ENCODE data around the gene SCNN1A.

SCNN1A gene

GRCh38 chr12:6315704-6316597, 59.4 kb downstream of the SCNN1A start:
- H3K27ac ChIP-seq = no peak overlapping the region; the same call in 1 of the 2 replicates
- no peak for TF ChIP-seq CTCF (conservative IDR thresholded peaks at IDR 0.05; ENCODE audit: low read depth)
- CTCF ChIA-PET = interaction anchor here (0.6 to 0.7 kb wide), 2 partner anchors 138 to 169 kb away, joined by 4 to 8 read pairs; no protein-coding TSS in a partner anchor
- DNase-seq (ENCODE audit: low spot score) = no peak
- POLR2A ChIA-PET (ENCODE audit: low non-redundant PET) = no interaction called here

GRCh38 chr12:6315184-6315583, 60.2 kb downstream of the SCNN1A start:
- H3K27ac ChIP-seq = no peak overlapping the region
- no peak for TF ChIP-seq CTCF (conservative IDR thresholded peaks at IDR 0.05; ENCODE audit: low read depth)
- DNase-seq (ENCODE audit: low spot score) = no peak
- POLR2A ChIA-PET (ENCODE audit: low non-redundant PET) = no interaction called here
- CTCF ChIA-PET = interaction anchor here (0.6 kb wide), 1 partner anchor 168 kb away, joined by 8 read pairs; no protein-coding TSS in a partner anchor

DNA sequence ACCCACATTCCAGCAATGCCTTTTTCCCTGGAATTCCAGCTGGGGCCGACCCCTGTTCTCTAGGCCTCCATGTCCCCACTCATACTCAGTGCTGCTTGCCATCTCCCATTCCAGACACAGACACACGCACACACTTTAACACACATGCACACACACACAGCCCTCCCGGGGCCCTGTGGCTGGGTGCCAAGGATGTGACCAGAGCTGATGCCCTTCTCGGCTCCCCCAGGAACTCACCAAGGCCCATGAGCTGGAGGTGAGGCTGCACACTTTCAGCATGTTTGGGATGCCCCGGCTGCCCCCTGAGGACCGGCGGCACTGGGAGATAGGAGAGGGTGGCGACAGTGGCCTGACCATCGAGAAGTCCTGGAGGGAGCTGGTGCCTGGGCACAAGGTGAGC, 60.6 kb downstream of the SCNN1A start:
- no peak for DNase-seq (ENCODE audit: low spot score)
- no peak for TF ChIP-seq CTCF (conservative IDR thresholded peaks at IDR 0.05; ENCODE audit: low read depth)
- H3K27ac ChIP-seq = peak overlapping the region; percentile 95; the same call in 1 of the 2 replicates
- POLR2A ChIA-PET (ENCODE audit: low non-redundant PET) = no interaction called here
- CTCF ChIA-PET = interaction anchor here (0.6 kb wide), 1 partner anchor 184 kb away, joined by 5 read pairs; no protein-coding TSS in a partner anchor

DNA sequence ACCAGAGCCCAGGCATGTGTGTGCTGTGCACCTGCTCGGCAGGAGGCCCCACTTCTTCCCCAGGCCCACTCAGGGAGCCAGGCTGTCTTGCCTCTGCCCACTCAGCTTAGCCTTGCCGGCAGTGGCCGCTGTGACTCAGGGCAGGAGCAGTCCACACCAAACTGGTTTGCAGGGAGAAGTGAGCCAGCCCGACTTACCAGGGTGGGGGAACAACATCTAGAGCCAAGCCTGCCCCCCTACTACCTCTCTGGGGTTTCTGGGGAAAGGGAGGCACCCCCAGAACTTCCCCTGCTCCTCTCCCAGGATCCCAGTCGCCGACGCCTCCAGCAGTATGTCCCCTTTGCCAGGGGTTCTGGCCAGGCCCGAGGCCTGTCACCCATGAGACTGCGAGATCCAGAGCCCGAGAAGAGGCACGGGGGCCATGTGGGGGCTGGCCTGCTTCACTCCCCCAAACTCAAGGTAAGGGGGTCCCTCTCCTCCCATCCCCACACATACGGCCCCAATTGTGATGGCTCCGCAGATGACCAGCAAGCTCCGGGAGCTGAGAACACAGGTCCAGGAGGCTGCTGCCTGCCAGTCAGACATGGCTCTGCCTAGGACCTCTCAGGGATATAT, 61.9 kb downstream of the SCNN1A start:
- no peak for TF ChIP-seq CTCF (conservative IDR thresholded peaks at IDR 0.05; ENCODE audit: low read depth)
- ChIA-PET CTCF (interaction anchor here (0.5 to 1.1 kb wide), 3 partner anchors 10 to 25 kb away, joined by 3 read pairs; no protein-coding TSS in a partner anchor), POLR2A (ENCODE audit: low non-redundant PET) (no interaction called here)
- DNase-seq (ENCODE audit: low spot score) = no peak
- H3K27ac ChIP-seq = peak overlapping the region; percentile 95

DNA sequence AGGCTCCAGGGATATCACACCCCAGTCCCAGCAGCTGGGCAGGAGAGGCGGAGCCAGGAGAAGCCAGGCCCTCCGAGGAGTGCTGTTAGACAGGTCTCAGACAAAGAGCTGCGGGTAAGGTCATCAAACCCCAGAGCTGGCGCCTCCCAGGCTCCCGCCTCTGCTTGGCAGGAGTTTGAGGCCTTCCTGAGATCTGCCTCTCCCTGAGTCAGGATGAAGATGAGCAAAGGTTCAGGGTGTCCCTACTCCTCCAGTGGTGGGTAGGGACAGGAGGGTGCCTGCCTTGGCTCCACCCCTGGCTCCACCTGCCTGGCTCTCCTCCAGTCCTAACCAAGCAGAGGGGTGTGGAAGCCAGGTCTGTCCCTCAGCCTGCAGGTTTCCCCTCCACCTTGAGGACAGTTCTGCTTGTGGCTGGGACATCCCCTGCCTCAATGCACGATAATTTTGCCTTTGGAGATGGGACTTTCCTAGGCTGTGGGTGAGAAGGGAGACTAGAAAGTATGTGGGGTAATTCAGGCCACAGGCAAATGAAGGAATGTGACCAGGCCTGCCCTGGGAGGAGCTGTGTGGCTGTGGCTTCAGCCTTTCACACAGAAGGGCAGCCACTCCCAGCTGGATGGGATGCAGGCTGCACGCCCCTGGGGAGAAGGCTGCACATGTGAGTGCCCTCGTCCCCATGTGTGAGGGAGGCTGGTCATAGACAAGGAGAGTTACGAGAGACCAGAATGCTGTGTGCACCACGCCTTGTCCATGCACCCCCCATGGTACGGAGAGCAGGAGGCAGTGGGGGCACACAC, 62.6 kb downstream of the SCNN1A start:
- POLR2A ChIA-PET (ENCODE audit: low non-redundant PET) = interaction anchor here (0.5 kb wide), 1 partner anchor 226 kb away, joined by 4 read pairs; no protein-coding TSS in a partner anchor
- TF ChIP-seq CTCF (conservative IDR thresholded peaks at IDR 0.05; ENCODE audit: low read depth) = no peak
- peak overlapping the region; percentile 95 for H3K27ac ChIP-seq
- CTCF ChIA-PET = interaction anchor here (0.5 to 1.1 kb wide), 5 partner anchors 10 to 33 kb away, joined by 3 read pairs; no protein-coding TSS in a partner anchor
- peak; percentile 68 for DNase-seq (ENCODE audit: low spot score)
